PC-9 (cell line): ENCODE data around the gene OR6C70.
"Not testable (repeated sequence)": the region's sequence is repeated elsewhere in the genome, so short reads cannot be mapped to it uniquely, and the experiment has no call there.

ENCODE experiments used
- EZH2 ChIP-seq: fragments of 200-600 bp; sonication (generic); IDR thresholded peaks from 2 replicates; pipeline ENCODE4 v1.8.0; 2017; ENCODE audit warnings: antibody characterized with exemption, low read depth
- TF ChIP-seq, protein P1 (sequence below): fragments of 200-600 bp; sonication (generic); conservative IDR thresholded peaks from 2 replicates; pipeline ENCODE4 v1.6.1; 2017; ENCODE audit warnings: mixed run types, antibody characterized with exemption, mild to moderate bottlenecking, moderate library complexity

DNA sequence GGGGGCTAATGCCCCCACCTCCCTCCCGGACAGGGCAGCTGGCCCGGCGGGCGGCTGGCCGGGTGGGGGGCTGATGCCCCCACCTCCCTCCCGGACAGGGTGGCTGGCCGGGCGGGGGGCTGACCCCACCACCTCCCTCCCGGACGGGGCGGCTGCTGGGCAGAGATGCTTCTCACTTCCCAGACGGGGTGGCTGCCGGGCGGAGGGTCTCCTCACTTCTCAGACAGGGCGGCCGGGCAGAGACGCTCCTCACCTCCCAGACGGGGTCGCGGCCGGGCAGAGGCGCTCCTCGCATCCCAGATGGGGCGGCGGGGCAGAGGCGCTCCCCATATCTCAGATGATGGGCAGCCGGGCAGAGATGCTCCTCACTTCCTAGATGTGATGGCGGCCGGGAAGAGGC is 9.2 kb upstream of the OR6C70 start:
- TF ChIP-seq, protein P1, sequence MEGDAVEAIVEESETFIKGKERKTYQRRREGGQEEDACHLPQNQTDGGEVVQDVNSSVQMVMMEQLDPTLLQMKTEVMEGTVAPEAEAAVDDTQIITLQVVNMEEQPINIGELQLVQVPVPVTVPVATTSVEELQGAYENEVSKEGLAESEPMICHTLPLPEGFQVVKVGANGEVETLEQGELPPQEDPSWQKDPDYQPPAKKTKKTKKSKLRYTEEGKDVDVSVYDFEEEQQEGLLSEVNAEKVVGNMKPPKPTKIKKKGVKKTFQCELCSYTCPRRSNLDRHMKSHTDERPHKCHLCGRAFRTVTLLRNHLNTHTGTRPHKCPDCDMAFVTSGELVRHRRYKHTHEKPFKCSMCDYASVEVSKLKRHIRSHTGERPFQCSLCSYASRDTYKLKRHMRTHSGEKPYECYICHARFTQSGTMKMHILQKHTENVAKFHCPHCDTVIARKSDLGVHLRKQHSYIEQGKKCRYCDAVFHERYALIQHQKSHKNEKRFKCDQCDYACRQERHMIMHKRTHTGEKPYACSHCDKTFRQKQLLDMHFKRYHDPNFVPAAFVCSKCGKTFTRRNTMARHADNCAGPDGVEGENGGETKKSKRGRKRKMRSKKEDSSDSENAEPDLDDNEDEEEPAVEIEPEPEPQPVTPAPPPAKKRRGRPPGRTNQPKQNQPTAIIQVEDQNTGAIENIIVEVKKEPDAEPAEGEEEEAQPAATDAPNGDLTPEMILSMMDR, result not testable (repeated sequence)
- not testable (repeated sequence) for TF ChIP-seq EZH2
